WI38 (cell line): ENCODE data around the gene CSF2RB.

Experiments
- H3K4me3 ChIP-seq: 2 replicates; pipeline ENCODE4 v1.5.1; 2011; ENCODE audit warnings: low read depth, mild to moderate bottlenecking, control low read depth, low read length
- CTCF ChIP-seq: IDR thresholded peaks from 2 replicates; pipeline ENCODE4 v1.5.1; 2012; ENCODE audit warnings: low read depth, mild to moderate bottlenecking, control low read depth, low read length

CSF2RB gene

GRCh38 chr22:36900225-36900624 lies 13.2 kb upstream of the CSF2RB start:
- no peak overlapping the region for H3K4me3 ChIP-seq
- no peak for TF ChIP-seq CTCF

- H3K4me3 ChIP-seq = no peak overlapping the region
- no peak for TF ChIP-seq CTCF
Measured at GRCh38 chr22:36900880-36901279, 12.5 kb upstream of the CSF2RB start.

- H3K4me3 ChIP-seq = no peak overlapping the region
- no peak for TF ChIP-seq CTCF
Measured at GRCh38 chr22:36901411-36902142, 11.9 kb upstream of the CSF2RB start.

GRCh38 chr22:36902143-36902926 lies 11.1 kb upstream of the CSF2RB start:
- no peak overlapping the region for H3K4me3 ChIP-seq
- no peak for TF ChIP-seq CTCF

- H3K4me3 ChIP-seq = no peak overlapping the region
- TF ChIP-seq CTCF = no peak
Measured at GRCh38 chr22:36904260-36904880, 9.1 kb upstream of the CSF2RB start.

- H3K4me3 ChIP-seq = no peak overlapping the region
- no peak for TF ChIP-seq CTCF
Measured at GRCh38 chr22:36907253-36908195, 5.9 kb upstream of the CSF2RB start.
